K562 (cell line): Measurements from ENCODE around the gene ZBTB9. TPM values are rescaled to one million over a fixed set of nuclear protein-coding genes. Genes with fewer than 3 reads are reported as not detected.

ENCODE experiments used
- BCOR ChIP-seq: fragments of 450-650 bp; IDR thresholded peaks from 2 replicates; pipeline ENCODE4 v1.6.1; 2016
- C11orf30 ChIP-seq: fragments of 450-650 bp; IDR thresholded peaks from 2 replicates; pipeline ENCODE4 v1.6.1; 2016; ENCODE audit warnings: low read depth, mild to moderate bottlenecking
- CHAMP1 ChIP-seq: fragments of 450-650 bp; IDR thresholded peaks from 2 replicates; pipeline ENCODE4 v1.6.1; 2016; ENCODE audit warnings: mild to moderate bottlenecking
- CSDE1 ChIP-seq, 2 experiments: fragments of 450-650 bp; IDR thresholded peaks; 2 replicates each; pipeline ENCODE4 v1.6.1; 2016; ENCODE audit warnings: mild to moderate bottlenecking in 1 of 2
- FOXK2 ChIP-seq, 2 experiments: fragments of 450-650 bp; IDR thresholded peaks in 1 of 2; conservative IDR thresholded peaks in 1 of 2; 2 replicates each; pipeline ENCODE4 v1.6.1; 2016; ENCODE audit warnings: low read depth in 2 of 2, mild to moderate bottlenecking in 1 of 2
- GTF2B ChIP-seq: IDR thresholded peaks from 2 replicates; pipeline ENCODE4 v1.6.1; 2011; ENCODE audit not compliant: insufficient read length; ENCODE audit errors: extremely low read depth
- HES1 ChIP-seq: fragments of 450-650 bp; IDR thresholded peaks from 2 replicates; pipeline ENCODE4 v1.6.1; 2016; ENCODE audit warnings: low read depth, mild to moderate bottlenecking, moderate library complexity
- KLF13 ChIP-seq: fragments of 450-650 bp; IDR thresholded peaks from 2 replicates; pipeline ENCODE4 v1.6.1; 2016; ENCODE audit warnings: missing genetic modification characterization, low read depth, mild to moderate bottlenecking, missing compliant biosample characterization, moderate library complexity, borderline replicate concordance
- PHTF2 ChIP-seq: fragments of 250-450 bp; sonication (Bioruptor Pico); IDR thresholded peaks from 2 replicates; pipeline ENCODE4 v1.5.0; 2021; ENCODE audit warnings: mild to moderate bottlenecking
- STAT5A ChIP-seq: IDR thresholded peaks from 2 replicates; pipeline ENCODE4 v1.6.1; 2012; ENCODE audit warnings: low read length, inconsistent platforms, borderline replicate concordance
- TFAM ChIP-seq: fragments of 250-450 bp; sonication (Bioruptor Pico); conservative IDR thresholded peaks from 2 replicates; pipeline ENCODE4 v1.5.0; 2021; ENCODE audit warnings: mild to moderate bottlenecking, moderate library complexity
- ZBTB1 ChIP-seq: sonication (generic); formaldehyde crosslinking; IDR thresholded peaks from 2 replicates; pipeline ENCODE4 v1.8.1; 2023; ENCODE audit warnings: missing genetic modification reagents, low read depth, mild to moderate bottlenecking, borderline replicate concordance
- ZBTB11 ChIP-seq, 3 experiments: fragments of 200-800 bp in 1 of 3; fragments of 250-450 bp in 1 of 3; fragments of 450-650 bp in 1 of 3; sonication (Bioruptor Pico) in 1 of 3; sonication (Bioruptor generic) in 1 of 3; formaldehyde crosslinking in 1 of 3; IDR thresholded peaks; 2 replicates each; pipeline versions ENCODE4 v1.6.1 to v1.8.0; 2016 to 2022; ENCODE audit warnings: mild to moderate bottlenecking in 2 of 3, missing genetic modification characterization in 2 of 3, missing compliant biosample characterization in 1 of 3, moderate library complexity in 1 of 3
- ZBTB2 ChIP-seq: fragments of 450-650 bp; IDR thresholded peaks from 2 replicates; pipeline ENCODE4 v1.6.1; 2016; ENCODE audit warnings: antibody characterized with exemption
- polyA plus RNA-seq, 8 experiments: library from polyadenylated mRNA; depleted of rRNA in 4 of 8; stranded (reverse) in 5 of 8; unstranded in 3 of 8; fragments of >200 nt; fragmentation: Nextera tagmentation in 2 of 8; fragmentation: Illumina TruSeq in 1 of 8; extraction: Ambion mirVana in 2 of 8; extraction: Trizol in 1 of 8; gene quantifications; 2 replicates each; pipeline versions ENCODE4 v1.2.1 to v1.2.3, GENCODE V29; 2011 to 2014; ENCODE audit warnings: inconsistent platforms in 1 of 8, missing spikeins in 1 of 8
- total RNA-seq, 7 experiments: library from RNA; depleted of rRNA in 6 of 7; stranded (reverse); fragments of >200 nt in 6 of 7; fragmentation: Illumina TruSeq in 2 of 7; extraction: Trizol in 2 of 7; gene quantifications; 2 replicates each; pipeline versions ENCODE4 v1.2.1 to v1.2.3, GENCODE V29; 2011 to 2021; ENCODE audit warnings: low replicate concordance in 1 of 7
- TF ChIP-seq, protein P1 (sequence below): sonication (generic); formaldehyde crosslinking; IDR thresholded peaks from 2 replicates; pipeline ENCODE4 v1.4.0; 2020; ENCODE audit warnings: mild to moderate bottlenecking, missing genetic modification reagents
- TF ChIP-seq, protein P2 (sequence below), 2 experiments: fragments of 450-650 bp in 1 of 2; sonication (generic) in 1 of 2; formaldehyde crosslinking; conservative IDR thresholded peaks; 2 replicates each; pipeline versions ENCODE4 v1.4.0 to v1.8.1; 2020 to 2022; ENCODE audit warnings: mild to moderate bottlenecking in 1 of 2, missing genetic modification reagents in 1 of 2

ZBTB9 gene
- total and polyA plus RNA-seq, 9 of the 15 experiments (the other 6 are each of a cell fraction or from before 2014, with no cell fraction given) = 1.9 to 19.5 (median 10.4) TPM

DNA sequence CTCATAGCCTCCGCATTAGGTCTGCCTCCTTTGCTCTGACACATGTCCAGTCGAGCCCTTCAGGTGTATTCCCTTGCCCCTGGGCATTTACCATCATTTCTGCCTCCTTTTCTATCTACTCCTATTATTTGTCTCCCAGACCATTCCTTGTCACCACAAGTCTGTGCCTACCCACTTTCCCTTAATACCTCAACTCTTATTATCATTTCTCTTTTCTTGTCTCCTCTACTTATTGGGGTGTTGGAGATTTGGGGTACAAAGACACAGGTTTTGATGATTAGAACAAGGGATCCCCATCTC, 33.1 kb upstream of the ZBTB9 start (continued):
- TF ChIP-seq ZBTB11 (CRISPR knock-in tag; IDR thresholded peaks at IDR 0.05) = peak in 1 of 3 experiments; percentile 96; a peak in 2 of 6 replicates
- TF ChIP-seq TFAM = no peak
- TF ChIP-seq CSDE1 (IDR thresholded peaks at IDR 0.05) = no peak
- TF ChIP-seq, protein P1, sequence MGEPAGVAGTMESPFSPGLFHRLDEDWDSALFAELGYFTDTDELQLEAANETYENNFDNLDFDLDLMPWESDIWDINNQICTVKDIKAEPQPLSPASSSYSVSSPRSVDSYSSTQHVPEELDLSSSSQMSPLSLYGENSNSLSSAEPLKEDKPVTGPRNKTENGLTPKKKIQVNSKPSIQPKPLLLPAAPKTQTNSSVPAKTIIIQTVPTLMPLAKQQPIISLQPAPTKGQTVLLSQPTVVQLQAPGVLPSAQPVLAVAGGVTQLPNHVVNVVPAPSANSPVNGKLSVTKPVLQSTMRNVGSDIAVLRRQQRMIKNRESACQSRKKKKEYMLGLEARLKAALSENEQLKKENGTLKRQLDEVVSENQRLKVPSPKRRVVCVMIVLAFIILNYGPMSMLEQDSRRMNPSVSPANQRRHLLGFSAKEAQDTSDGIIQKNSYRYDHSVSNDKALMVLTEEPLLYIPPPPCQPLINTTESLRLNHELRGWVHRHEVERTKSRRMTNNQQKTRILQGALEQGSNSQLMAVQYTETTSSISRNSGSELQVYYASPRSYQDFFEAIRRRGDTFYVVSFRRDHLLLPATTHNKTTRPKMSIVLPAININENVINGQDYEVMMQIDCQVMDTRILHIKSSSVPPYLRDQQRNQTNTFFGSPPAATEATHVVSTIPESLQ (CRISPR knock-in tag) = no peak
- TF ChIP-seq CHAMP1 = no peak
- TF ChIP-seq GTF2B = no peak
- TF ChIP-seq FOXK2 (conservative IDR thresholded peaks at IDR 0.05 in 1 of 2, IDR thresholded peaks at IDR 0.05 in 1 of 2; ENCODE audit: low read depth in 2 of 2) = 0 out of 4 replicates have a peak, but pooled peaks of 1 of the 2 experiments have one; percentile 6
- no peak for TF ChIP-seq PHTF2 (CRISPR knock-in tag)
- TF ChIP-seq BCOR = 0 out of 2 replicates have a peak, but pooled peaks have one; percentile 5
- TF ChIP-seq STAT5A = no peak
- no peak for TF ChIP-seq KLF13 (tag)
- no peak for TF ChIP-seq C11orf30
- 0 out of 2 replicates have a peak, but pooled peaks have one; percentile 1 for TF ChIP-seq ZBTB2
- TF ChIP-seq ZBTB1 = no peak
- TF ChIP-seq, protein P2, sequence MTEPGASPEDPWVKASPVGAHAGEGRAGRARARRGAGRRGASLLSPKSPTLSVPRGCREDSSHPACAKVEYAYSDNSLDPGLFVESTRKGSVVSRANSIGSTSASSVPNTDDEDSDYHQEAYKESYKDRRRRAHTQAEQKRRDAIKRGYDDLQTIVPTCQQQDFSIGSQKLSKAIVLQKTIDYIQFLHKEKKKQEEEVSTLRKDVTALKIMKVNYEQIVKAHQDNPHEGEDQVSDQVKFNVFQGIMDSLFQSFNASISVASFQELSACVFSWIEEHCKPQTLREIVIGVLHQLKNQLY (CRISPR knock-in tag; conservative IDR thresholded peaks at IDR 0.05) = no peak
- TF ChIP-seq HES1 = no peak
